ENCODE results near the gene PRTG.
"Not testable (repeated sequence)": the region's sequence is repeated elsewhere in the genome, so short reads cannot be mapped to it uniquely, and the experiment has no call there.

Gene PRTG

GRCh38 chr15:55707951-55708350 lies 35.0 kb downstream of the PRTG start:
- FAIRE-seq (no peak), DNase-seq (ENCODE audit: insufficient read length, low spot score) (no peak)
- no peak for TF ChIP-seq PAX5 (IDR thresholded peaks at IDR 0.05; ENCODE audit: insufficient read depth, low read length, severe bottlenecking)
- no peak for TF ChIP-seq POU2F2 (IDR thresholded peaks at IDR 0.05; ENCODE audit: low read depth, low read length)
- no peak for TF ChIP-seq SPI1 (IDR thresholded peaks at IDR 0.05; ENCODE audit: low read depth, low read length)

GRCh38 chr15:55707518-55707917 lies 35.4 kb downstream of the PRTG start:
- no peak for TF ChIP-seq POLR2AphosphoS5 (IDR thresholded peaks at IDR 0.05; ENCODE audit: low read depth, low read length)
- TF ChIP-seq TAF1 (IDR thresholded peaks at IDR 0.05; ENCODE audit: low read depth, low read length): no peak
- TF ChIP-seq POU2F2 (IDR thresholded peaks at IDR 0.05; ENCODE audit: low read depth, low read length): no peak
- TF ChIP-seq POLR2A (IDR thresholded peaks at IDR 0.05; ENCODE audit: low read depth, low read length): no peak
- no peak for TF ChIP-seq SPI1 (IDR thresholded peaks at IDR 0.05; ENCODE audit: low read depth, low read length)
- TF ChIP-seq PAX5 (IDR thresholded peaks at IDR 0.05; ENCODE audit: insufficient read depth, low read length, severe bottlenecking): no peak
- FAIRE-seq (no peak), DNase-seq (ENCODE audit: insufficient read length, low spot score) (no peak)

GRCh38 chr15:55703873-55704301 lies 39.1 kb downstream of the PRTG start:
- DNase-seq (ENCODE audit: insufficient read length, low spot score) (no peak), FAIRE-seq (no peak)
- no peak for TF ChIP-seq PAX5 (IDR thresholded peaks at IDR 0.05; ENCODE audit: insufficient read depth, low read length, severe bottlenecking)

- FAIRE-seq (no peak), DNase-seq (ENCODE audit: insufficient read length, low spot score) (no peak)
- no peak for TF ChIP-seq PAX5 (IDR thresholded peaks at IDR 0.05; ENCODE audit: insufficient read depth, low read length, severe bottlenecking)
- no peak for TF ChIP-seq TAF1 (IDR thresholded peaks at IDR 0.05; ENCODE audit: low read depth, low read length)
- no peak for TF ChIP-seq POLR2A (IDR thresholded peaks at IDR 0.05; ENCODE audit: low read depth, low read length)
- no peak for TF ChIP-seq POU2F2 (IDR thresholded peaks at IDR 0.05; ENCODE audit: low read depth, low read length)
- no peak for TF ChIP-seq POLR2AphosphoS5 (IDR thresholded peaks at IDR 0.05; ENCODE audit: low read depth, low read length)
- TF ChIP-seq SPI1 (IDR thresholded peaks at IDR 0.05; ENCODE audit: low read depth, low read length): no peak
These were observed 42.1 kb downstream of the PRTG start for GRCh38 chr15:55700876-55701275.

DNA sequence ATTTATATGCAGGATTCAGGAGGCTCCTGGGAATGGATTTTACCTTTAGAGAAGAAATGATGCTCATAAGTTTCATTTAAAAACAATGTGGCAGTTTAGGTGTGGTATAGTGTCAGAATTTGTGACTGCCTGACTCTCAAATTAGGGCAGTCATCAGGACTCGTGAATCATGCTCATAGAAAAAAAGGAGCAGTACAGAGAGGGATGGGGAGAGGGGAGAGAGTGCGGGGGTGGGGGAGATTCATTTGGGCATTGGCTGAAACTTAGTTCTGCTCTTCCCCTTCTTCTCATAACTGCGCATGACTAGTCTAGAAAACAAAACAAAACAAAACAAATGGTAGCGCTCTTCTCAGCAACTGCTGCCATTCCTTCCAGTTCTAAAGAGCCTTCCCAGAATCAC lies 44.3 kb downstream of the PRTG start:
- TF ChIP-seq POU2F2 (IDR thresholded peaks at IDR 0.05; ENCODE audit: low read depth, low read length): no peak
- TF ChIP-seq POLR2A (IDR thresholded peaks at IDR 0.05; ENCODE audit: low read depth, low read length): no peak
- TF ChIP-seq POLR2AphosphoS5 (IDR thresholded peaks at IDR 0.05; ENCODE audit: low read depth, low read length): no peak
- no peak for TF ChIP-seq TAF1 (IDR thresholded peaks at IDR 0.05; ENCODE audit: low read depth, low read length)
- no peak for TF ChIP-seq PAX5 (IDR thresholded peaks at IDR 0.05; ENCODE audit: insufficient read depth, low read length, severe bottlenecking)
- no peak for TF ChIP-seq SPI1 (IDR thresholded peaks at IDR 0.05; ENCODE audit: low read depth, low read length)
- DNase-seq (ENCODE audit: insufficient read length, low spot score) (no peak), FAIRE-seq (no peak)

DNA sequence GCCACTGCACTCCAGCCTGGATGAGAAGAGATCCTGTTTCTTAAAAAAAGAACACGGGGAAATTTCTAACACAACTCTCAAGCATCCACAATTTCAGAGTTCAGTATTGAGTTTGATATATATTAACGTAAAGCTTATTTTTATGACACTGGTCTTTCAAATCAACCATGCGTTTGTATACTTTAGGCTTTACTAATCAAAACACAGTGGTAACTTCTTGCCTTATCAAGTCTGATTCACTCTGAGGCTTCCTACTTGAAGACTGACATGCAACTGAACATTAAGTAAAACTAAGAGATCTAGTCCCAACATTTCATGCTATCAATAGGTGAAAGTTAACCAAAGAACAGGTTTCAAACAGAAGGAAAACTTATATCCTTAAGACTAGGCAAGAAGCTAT lies 46.7 kb downstream of the PRTG start:
- TF ChIP-seq TAF1 (IDR thresholded peaks at IDR 0.05; ENCODE audit: low read depth, low read length): no peak
- no peak for TF ChIP-seq PAX5 (IDR thresholded peaks at IDR 0.05; ENCODE audit: insufficient read depth, low read length, severe bottlenecking)
- TF ChIP-seq POLR2A (IDR thresholded peaks at IDR 0.05; ENCODE audit: low read depth, low read length): no peak
- no peak for TF ChIP-seq POU2F2 (IDR thresholded peaks at IDR 0.05; ENCODE audit: low read depth, low read length)
- no peak for TF ChIP-seq SPI1 (IDR thresholded peaks at IDR 0.05; ENCODE audit: low read depth, low read length)
- TF ChIP-seq POLR2AphosphoS5 (IDR thresholded peaks at IDR 0.05; ENCODE audit: low read depth, low read length): no peak
- DNase-seq (ENCODE audit: insufficient read length, low spot score) (no peak), FAIRE-seq (no peak)

GRCh38 chr15:55695432-55695831 lies 47.5 kb downstream of the PRTG start:
- FAIRE-seq (no peak), DNase-seq (ENCODE audit: insufficient read length, low spot score) (no peak)
- TF ChIP-seq TAF1 (IDR thresholded peaks at IDR 0.05; ENCODE audit: low read depth, low read length): no peak
- no peak for TF ChIP-seq PAX5 (IDR thresholded peaks at IDR 0.05; ENCODE audit: insufficient read depth, low read length, severe bottlenecking)
- no peak for TF ChIP-seq POU2F2 (IDR thresholded peaks at IDR 0.05; ENCODE audit: low read depth, low read length)
- TF ChIP-seq SPI1 (IDR thresholded peaks at IDR 0.05; ENCODE audit: low read depth, low read length): no peak
- TF ChIP-seq POLR2AphosphoS5 (IDR thresholded peaks at IDR 0.05; ENCODE audit: low read depth, low read length): no peak
- no peak for TF ChIP-seq POLR2A (IDR thresholded peaks at IDR 0.05; ENCODE audit: low read depth, low read length)

DNA sequence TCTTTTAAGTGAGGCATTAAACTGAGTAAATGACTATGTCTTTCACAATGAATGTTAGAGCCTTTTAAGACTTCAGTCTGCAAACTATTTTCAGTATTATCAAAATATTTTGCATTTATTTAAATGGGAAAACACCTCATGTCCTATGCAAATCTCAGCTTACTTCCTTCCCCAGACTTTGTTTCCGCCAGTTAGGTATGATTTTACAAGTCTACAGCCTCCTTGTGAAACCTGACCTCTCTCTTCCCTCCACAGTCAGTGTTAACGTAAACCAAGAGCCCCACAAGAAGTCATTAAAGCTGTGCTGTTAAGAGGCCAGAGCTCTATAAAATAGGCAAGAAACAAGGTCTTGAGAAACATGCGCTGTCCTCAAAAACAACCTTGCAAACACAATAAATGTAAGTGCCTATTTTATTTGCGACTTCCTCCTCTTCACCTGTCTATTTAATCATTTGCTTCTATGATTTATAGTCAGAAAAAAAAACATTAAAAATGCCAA lies 48.3 kb downstream of the PRTG start:
- TF ChIP-seq PAX5 (IDR thresholded peaks at IDR 0.05; ENCODE audit: insufficient read depth, low read length, severe bottlenecking): no peak
- TF ChIP-seq SPI1 (IDR thresholded peaks at IDR 0.05; ENCODE audit: low read depth, low read length): peak; percentile 47; the same call in 1 of the 2 replicates
- peak; percentile 89 for TF ChIP-seq POU2F2 (IDR thresholded peaks at IDR 0.05; ENCODE audit: low read depth, low read length)
- FAIRE-seq (peak; percentile 45), DNase-seq (ENCODE audit: insufficient read length, low spot score) (peak; percentile 20)

GRCh38 chr15:55693116-55693515 lies 49.8 kb downstream of the PRTG start:
- not testable (repeated sequence) for DNase-seq (ENCODE audit: insufficient read length, low spot score); FAIRE-seq

GRCh38 chr15:55687792-55688191 lies 55.2 kb downstream of the PRTG start:
- no peak for FAIRE-seq

GRCh38 chr15:55685286-55685685 lies 57.7 kb downstream of the PRTG start:
- TF ChIP-seq PAX5 (IDR thresholded peaks at IDR 0.05; ENCODE audit: insufficient read depth, low read length, severe bottlenecking) (no peak), POLR2AphosphoS5 (IDR thresholded peaks at IDR 0.05; ENCODE audit: low read depth, low read length) (no peak), POLR2A (IDR thresholded peaks at IDR 0.05; ENCODE audit: low read depth, low read length) (no peak), POU2F2 (IDR thresholded peaks at IDR 0.05; ENCODE audit: low read depth, low read length) (peak; percentile 78), TAF1 (IDR thresholded peaks at IDR 0.05; ENCODE audit: low read depth, low read length) (no peak)
- no peak for DNase-seq (ENCODE audit: insufficient read length, low spot score)
- peak; percentile 72 for FAIRE-seq

More at GRCh38 chr15:55687792-55688191, 55.2 kb downstream of the PRTG start:
- no peak for TF ChIP-seq POLR2A (IDR thresholded peaks at IDR 0.05; ENCODE audit: low read depth, low read length)
- DNase-seq (ENCODE audit: insufficient read length, low spot score): no peak
